Trophoblast cell (in vitro differentiated cells and primary cell): Measurements from ENCODE around the gene NOTCH4.
A peak's percentile ranks its signal among the peaks of the same experiment; 100 is the strongest.

Experiments
- DNase-seq, 2 donors: peaks; one replicate each; pipeline ENCODE4 v3.0.0-alpha.2; 2016
- H2AFZ ChIP-seq: 2 replicates; pipeline ENCODE4 v1.6.1; 2013; ENCODE audit warnings: low read length, moderate library complexity, mild to moderate bottlenecking; ENCODE audit not compliant: insufficient read depth, poor library complexity
- H2AK5ac ChIP-seq: 2 replicates; pipeline ENCODE4 v1.6.1; 2013; ENCODE audit warnings: mild to moderate bottlenecking, low read length
- H2BK120ac ChIP-seq: 2 replicates; pipeline ENCODE4 v1.6.1; 2013; ENCODE audit warnings: low read length, mild to moderate bottlenecking, moderate library complexity; ENCODE audit not compliant: insufficient read depth, poor library complexity
- H2BK12ac ChIP-seq: 2 replicates; pipeline ENCODE4 v1.6.1; 2013; ENCODE audit warnings: mild to moderate bottlenecking, low read length, moderate library complexity
- H2BK5ac ChIP-seq: 2 replicates; pipeline ENCODE4 v1.6.1; 2013; ENCODE audit warnings: low read length, low read depth, moderate library complexity, mild to moderate bottlenecking; ENCODE audit not compliant: poor library complexity
- H3K14ac ChIP-seq: 2 replicates; pipeline ENCODE4 v1.6.1; 2013; ENCODE audit warnings: mild to moderate bottlenecking, low read length
- H3K18ac ChIP-seq: 2 replicates; pipeline ENCODE4 v1.6.1; 2013; ENCODE audit warnings: mild to moderate bottlenecking, low read length
- H3K23ac ChIP-seq: 2 replicates; pipeline ENCODE4 v1.6.1; 2013; ENCODE audit warnings: low read length
- H3K27ac ChIP-seq: 2 replicates; pipeline ENCODE4 v1.5.1; 2013; ENCODE audit warnings: low read depth, mild to moderate bottlenecking, inconsistent platforms, low read length, moderate library complexity
- H3K27me3 ChIP-seq: 2 replicates; pipeline ENCODE4 v1.6.1; 2013; ENCODE audit warnings: inconsistent platforms, mild to moderate bottlenecking, low read length, moderate library complexity; ENCODE audit not compliant: insufficient read depth
- H3K36me3 ChIP-seq, 2 experiments: 1 replicate in 1 of 2; 2 replicates in 1 of 2; pipeline ENCODE4 v1.6.1; 2013; ENCODE audit warnings: low read length in 2 of 2, mild to moderate bottlenecking in 2 of 2, moderate library complexity in 1 of 2; ENCODE audit not compliant: insufficient read depth in 2 of 2, control insufficient read depth in 1 of 2
- H3K4ac ChIP-seq: 2 replicates; pipeline ENCODE4 v1.6.1; 2013; ENCODE audit warnings: low read depth, mild to moderate bottlenecking, low read length, moderate library complexity
- H3K4me1 ChIP-seq, 2 experiments: 1 replicate in 1 of 2; 2 replicates in 1 of 2; pipeline ENCODE4 v1.6.1; 2013; ENCODE audit warnings: low read length in 2 of 2, mild to moderate bottlenecking in 2 of 2, moderate library complexity in 1 of 2; ENCODE audit not compliant: insufficient read depth in 2 of 2, control insufficient read depth in 1 of 2
- H3K4me2 ChIP-seq: 2 replicates; pipeline ENCODE4 v1.6.1; 2013; ENCODE audit warnings: inconsistent platforms, mild to moderate bottlenecking, low read length, moderate library complexity
- H3K4me3 ChIP-seq: 2 replicates; pipeline ENCODE4 v1.5.1; 2013; ENCODE audit warnings: mild to moderate bottlenecking, low read depth, low read length, inconsistent platforms
- H3K79me1 ChIP-seq: one replicate; pipeline ENCODE4 v1.6.1; 2013; ENCODE audit warnings: low read length
- H3K79me2 ChIP-seq: 2 replicates; pipeline ENCODE4 v1.6.1; 2013; ENCODE audit warnings: low read length, mild to moderate bottlenecking; ENCODE audit not compliant: control insufficient read depth, insufficient read depth, poor library complexity
- H3K9ac ChIP-seq: 2 replicates; pipeline ENCODE4 v1.6.1; 2013; ENCODE audit warnings: mild to moderate bottlenecking, low read length
- H3K9me3 ChIP-seq: 2 replicates; pipeline ENCODE4 v1.6.1; 2013; ENCODE audit warnings: low read depth, mild to moderate bottlenecking, control low read depth, inconsistent platforms, low read length; ENCODE audit not compliant: insufficient read depth
- H4K12ac ChIP-seq: 2 replicates; pipeline ENCODE4 v1.6.1; 2013; ENCODE audit warnings: low read depth, mild to moderate bottlenecking, low read length, moderate library complexity
- H4K8ac ChIP-seq: 2 replicates; pipeline ENCODE4 v1.6.1; 2013; ENCODE audit warnings: low read depth, mild to moderate bottlenecking, low read length, moderate library complexity
- H4K91ac ChIP-seq: one replicate; pipeline ENCODE4 v1.6.1; 2013; ENCODE audit warnings: low read depth, mild to moderate bottlenecking, low read length, moderate library complexity
- WGBS: extraction: QIAGEN DNeasy Blood & Tissue Kit; methylation state at CpG from one replicate; pipeline ENCODE4 v1.1.7; 2013; ENCODE audit warnings: missing lambda C conversion rate; ENCODE audit not compliant: insufficient read length, insufficient coverage; ENCODE audit errors: extremely low coverage; 5-methylcytosine and 5-hydroxymethylcytosine counted together

NOTCH4 gene

GRCh38 chr6:32173051-32173727 is 50.7 kb downstream of the NOTCH4 start:
- Histone ChIP-seq H3K9me3 (no peaks in the 10 kb centered on the region), H3K9ac (peak overlapping the region; percentile 45), H3K4me1 (peaks cover 13 to 27% of the 10 kb centered on the region in 2 experiments), H3K23ac (no peak overlapping the region), H2BK5ac (peak overlapping the region; percentile 38), H4K91ac (no peak overlapping the region), H3K27ac (peak overlapping the region; percentile 45), H3K27me3 (no peaks in the 10 kb centered on the region), H3K36me3 (peaks cover 31 to 34% of the 10 kb centered on the region in 2 experiments), H2BK12ac (no peak overlapping the region), H3K4me3 (no peak overlapping the region), H3K14ac (no peak overlapping the region), H3K18ac (no peak overlapping the region), H3K4ac (peak overlapping the region; percentile 13), H2AK5ac (no peak overlapping the region), H4K8ac (no peak overlapping the region), H2AFZ (no peak overlapping the region), H3K79me1 (peaks cover 14% of the 10 kb centered on the region), H4K12ac (no peak overlapping the region), H3K4me2 (peak overlapping the region; percentile 1), H3K79me2 (peaks cover 7% of the 10 kb centered on the region), H2BK120ac (no peak overlapping the region)
- DNase-seq, result no peak
- WGBS, result no CpG with 5 or more reads among the region's 4 CpGs

- no peak overlapping the region for H3K18ac ChIP-seq
- H4K12ac ChIP-seq, result no peak overlapping the region
- no peak overlapping the region for H2BK12ac ChIP-seq
- no peak overlapping the region for H4K8ac ChIP-seq
- no peak overlapping the region for H2BK5ac ChIP-seq
- no peak overlapping the region for H3K27ac ChIP-seq
- H3K14ac ChIP-seq, result no peak overlapping the region
- H3K27me3 ChIP-seq, result no peaks in the 10 kb centered on the region
- no peak overlapping the region for H3K4me2 ChIP-seq
- H2AFZ ChIP-seq, result no peak overlapping the region
- peaks cover 51 to 53% of the 10 kb centered on the region in 2 experiments for H3K36me3 ChIP-seq
- no peak for DNase-seq
- H2AK5ac ChIP-seq, result no peak overlapping the region
- no peak overlapping the region for H3K9ac ChIP-seq
- WGBS, result no CpG with 5 or more reads among the region's 6 CpGs
- H3K4me1 ChIP-seq, result peaks cover 20 to 24% of the 10 kb centered on the region in 2 experiments
- H4K91ac ChIP-seq, result no peak overlapping the region
- H3K79me2 ChIP-seq, result peaks cover 7% of the 10 kb centered on the region
- no peak overlapping the region for H3K4ac ChIP-seq
- no peak overlapping the region for H2BK120ac ChIP-seq
- H3K23ac ChIP-seq, result no peak overlapping the region
- no peak overlapping the region for H3K4me3 ChIP-seq
- H3K9me3 ChIP-seq, result no peaks in the 10 kb centered on the region
- H3K79me1 ChIP-seq, result peaks cover 4% of the 10 kb centered on the region
These were observed 52.6 kb downstream of the NOTCH4 start for GRCh38 chr6:32171234-32171633.

GRCh38 chr6:32170294-32170693 is 53.6 kb downstream of the NOTCH4 start:
- no peak overlapping the region for H3K4me2 ChIP-seq
- no peak overlapping the region for H3K14ac ChIP-seq
- no peak overlapping the region for H2AFZ ChIP-seq
- no CpG with 5 or more reads among the region's 11 CpGs for WGBS
- no peak overlapping the region for H3K4ac ChIP-seq
- H3K79me1 ChIP-seq, result no peaks in the 10 kb centered on the region
- H3K4me1 ChIP-seq, result peaks cover 18 to 24% of the 10 kb centered on the region in 2 experiments
- no peaks in the 10 kb centered on the region for H3K9me3 ChIP-seq
- DNase-seq, result no peak
- H3K23ac ChIP-seq, result no peak overlapping the region
- no peak overlapping the region for H4K8ac ChIP-seq
- H3K79me2 ChIP-seq, result peaks cover 2% of the 10 kb centered on the region
- H2AK5ac ChIP-seq, result no peak overlapping the region
- no peak overlapping the region for H3K18ac ChIP-seq
- H3K27me3 ChIP-seq, result no peaks in the 10 kb centered on the region
- H4K91ac ChIP-seq, result no peak overlapping the region
- no peak overlapping the region for H4K12ac ChIP-seq
- no peak overlapping the region for H2BK12ac ChIP-seq
- H3K36me3 ChIP-seq, result peaks cover 55 to 59% of the 10 kb centered on the region in 2 experiments
- H3K9ac ChIP-seq, result no peak overlapping the region
- H3K27ac ChIP-seq, result no peak overlapping the region
- no peak overlapping the region for H2BK5ac ChIP-seq
- no peak overlapping the region for H2BK120ac ChIP-seq
- H3K4me3 ChIP-seq, result no peak overlapping the region

GRCh38 chr6:32168807-32169591 is 54.9 kb downstream of the NOTCH4 start:
- Histone ChIP-seq H3K79me2 (no peaks in the 10 kb centered on the region), H4K91ac (no peak overlapping the region), H2AFZ (no peak overlapping the region), H4K8ac (no peak overlapping the region), H3K27ac (no peak overlapping the region), H3K4me3 (no peak overlapping the region), H3K4ac (no peak overlapping the region), H3K79me1 (no peaks in the 10 kb centered on the region), H4K12ac (no peak overlapping the region), H3K4me2 (no peak overlapping the region), H3K9me3 (no peaks in the 10 kb centered on the region), H3K23ac (no peak overlapping the region), H2BK120ac (no peak overlapping the region), H3K27me3 (no peaks in the 10 kb centered on the region), H3K36me3 (peaks cover 55 to 63% of the 10 kb centered on the region in 2 experiments), H2BK5ac (no peak overlapping the region), H3K18ac (no peak overlapping the region), H3K9ac (no peak overlapping the region), H2AK5ac (no peak overlapping the region), H2BK12ac (no peak overlapping the region), H3K4me1 (peaks cover 16 to 18% of the 10 kb centered on the region in 2 experiments), H3K14ac (no peak overlapping the region)
- no peak for DNase-seq
- WGBS, result no CpG with 5 or more reads among the region's 11 CpGs
